Measurements from ENCODE around the gene CBLC. TPM values are rescaled to one million over a fixed set of nuclear protein-coding genes. Genes with fewer than 3 reads are reported as not detected.

The CBLC gene
- polyA plus RNA-seq, 1 donor from 2014 or later: not detected

GRCh38 chr19:44848812-44849447 lies 71.2 kb downstream of the CBLC start:
- H3K27ac Mint-ChIP-seq: no peak overlapping the region
- H3K36me3 Mint-ChIP-seq: no peaks in the 10 kb centered on the region
- H3K9me3 Mint-ChIP-seq: peaks cover 0 to 2% (median 0%) of the 10 kb centered on the region in 3 donors
- H3K4me1 Mint-ChIP-seq: peaks cover 10 to 17% (median 14%) of the 10 kb centered on the region in 3 donors
- H3K4me3 Mint-ChIP-seq: no peak overlapping the region
- H3K27me3 Mint-ChIP-seq: peaks cover 41% of the 10 kb centered on the region

Other genes starting within 250 kb of the CBLC start
- gene CEACAM20, start 248.2 kb upstream of the CBLC start, polyA plus RNA-seq: not detected
- not detected for gene IGSF23, start 164.3 kb upstream of the CBLC start, polyA plus RNA-seq
- gene PVR, start 134.0 kb upstream of the CBLC start, polyA plus RNA-seq: not detected
- gene CEACAM19, start 106.4 kb upstream of the CBLC start, polyA plus RNA-seq: not detected
- not detected for gene CEACAM16, start 78.7 kb upstream of the CBLC start, polyA plus RNA-seq
- gene BCL3, start 29.2 kb upstream of the CBLC start, polyA plus RNA-seq: 12.6 TPM
- gene BCAM, start 31.2 kb downstream of the CBLC start, polyA plus RNA-seq: not detected
- gene NECTIN2, start 68.4 kb downstream of the CBLC start, polyA plus RNA-seq: not detected
- 42.6 TPM for gene TOMM40, start 113.4 kb downstream of the CBLC start, polyA plus RNA-seq
- not detected for gene APOE, start 127.9 kb downstream of the CBLC start, polyA plus RNA-seq
- not detected for gene APOC1, start 136.7 kb downstream of the CBLC start, polyA plus RNA-seq
- not detected for gene APOC4, start 164.3 kb downstream of the CBLC start, polyA plus RNA-seq
- gene APOC2, start 168.2 kb downstream of the CBLC start, polyA plus RNA-seq: not detected
- 29.2 TPM for gene CLPTM1, start 177.5 kb downstream of the CBLC start, polyA plus RNA-seq
- gene RELB, start 223.6 kb downstream of the CBLC start, polyA plus RNA-seq: 89.8 TPM